GM18868 (cell line): Measurements from ENCODE around the gene PPA2.

ENCODE experiments used
- ATAC-seq: cut with Tn5 transposase; IDR thresholded peaks from one replicate; pipeline ENCODE4 v1.9.1; 2021; ENCODE audit warnings: mild to moderate bottlenecking, moderate library complexity; ENCODE audit not compliant: unreplicated experiment

The PPA2 gene

GRCh38 chr4:105329081-105329480, 144.8 kb downstream of the PPA2 start:
- ATAC-seq, result no peak

- no peak for ATAC-seq
These were observed 145.9 kb downstream of the PPA2 start for GRCh38 chr4:105327956-105328355.

GRCh38 chr4:105327222-105327621, 146.6 kb downstream of the PPA2 start:
- ATAC-seq, result no peak
